Prostate gland (tissue), 2 donors: ENCODE data around the gene RETREG2.

Experiments used
- CTCF ChIP-seq, 4 experiments: fragments of 200-600 bp in 2 of 4; fragments of 450-650 bp in 2 of 4; sonication (generic) in 2 of 4; IDR thresholded peaks; 1 replicate in 3 of 4; 2 replicates in 1 of 4; pipeline ENCODE4 v1.5.1; 2016 to 2019; ENCODE audit warnings: antibody characterized with exemption in 4 of 4, mild to moderate bottlenecking in 2 of 4, moderate library complexity in 2 of 4
- POLR2A ChIP-seq: fragments of 450-650 bp; IDR thresholded peaks from one replicate; pipeline ENCODE4 v1.6.1; 2016; ENCODE audit warnings: antibody characterized with exemption, mild to moderate bottlenecking
- POLR2AphosphoS5 ChIP-seq: sonication (generic); formaldehyde crosslinking; IDR thresholded peaks from one replicate; pipeline ENCODE4 v1.6.1; 2017; ENCODE audit warnings: antibody characterized with exemption

DNA sequence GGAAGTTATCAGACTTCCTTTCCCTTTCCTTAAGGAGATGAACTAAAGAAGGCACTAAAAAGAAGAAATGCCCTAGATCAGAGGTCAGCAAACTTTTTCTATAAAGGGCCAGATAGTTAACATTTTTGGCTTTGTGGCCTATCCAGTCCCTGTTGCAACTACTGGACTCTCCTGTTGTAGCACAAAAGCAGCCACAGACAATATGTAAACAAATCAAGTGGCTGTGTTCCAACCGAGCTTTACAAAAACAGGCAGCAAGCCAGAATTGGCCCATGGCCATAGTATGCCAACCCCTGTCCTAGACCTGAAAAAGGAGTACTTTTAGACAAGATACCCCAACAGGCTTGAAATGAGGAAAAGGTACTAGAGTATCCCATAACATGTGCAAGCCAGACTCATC lies 28.4 kb upstream of the RETREG2 start:
- TF ChIP-seq CTCF (IDR thresholded peaks at IDR 0.05) (no peak), POLR2A (no peak), POLR2AphosphoS5 (peak; percentile 17)
